ENCODE results near the gene L1TD1. TPM values are rescaled to one million over a fixed set of nuclear protein-coding genes. Genes with fewer than 3 reads are reported as not detected.

L1TD1 gene
- total and polyA plus RNA-seq, 11 donors, result 0.12 to 0.29 (median 0.14) TPM; not detected in 8

GRCh38 chr1:62208970-62209369 lies 14.3 kb downstream of the L1TD1 start:
- no peak for ATAC-seq
- Histone ChIP-seq H3K4me3 (no peak overlapping the region), H3K9me3 (peaks cover 0 to 27% (median 10%) of the 10 kb centered on the region in 12 donors), H3K27me3 (peaks cover 0 to 2% (median 0%) of the 10 kb centered on the region in 9 donors), H3K27ac (no peak overlapping the region), H3K36me3 (no peaks in the 10 kb centered on the region), H3K4me1 (no peaks in the 10 kb centered on the region)
- TF ChIP-seq, protein P1, sequence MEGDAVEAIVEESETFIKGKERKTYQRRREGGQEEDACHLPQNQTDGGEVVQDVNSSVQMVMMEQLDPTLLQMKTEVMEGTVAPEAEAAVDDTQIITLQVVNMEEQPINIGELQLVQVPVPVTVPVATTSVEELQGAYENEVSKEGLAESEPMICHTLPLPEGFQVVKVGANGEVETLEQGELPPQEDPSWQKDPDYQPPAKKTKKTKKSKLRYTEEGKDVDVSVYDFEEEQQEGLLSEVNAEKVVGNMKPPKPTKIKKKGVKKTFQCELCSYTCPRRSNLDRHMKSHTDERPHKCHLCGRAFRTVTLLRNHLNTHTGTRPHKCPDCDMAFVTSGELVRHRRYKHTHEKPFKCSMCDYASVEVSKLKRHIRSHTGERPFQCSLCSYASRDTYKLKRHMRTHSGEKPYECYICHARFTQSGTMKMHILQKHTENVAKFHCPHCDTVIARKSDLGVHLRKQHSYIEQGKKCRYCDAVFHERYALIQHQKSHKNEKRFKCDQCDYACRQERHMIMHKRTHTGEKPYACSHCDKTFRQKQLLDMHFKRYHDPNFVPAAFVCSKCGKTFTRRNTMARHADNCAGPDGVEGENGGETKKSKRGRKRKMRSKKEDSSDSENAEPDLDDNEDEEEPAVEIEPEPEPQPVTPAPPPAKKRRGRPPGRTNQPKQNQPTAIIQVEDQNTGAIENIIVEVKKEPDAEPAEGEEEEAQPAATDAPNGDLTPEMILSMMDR (IDR thresholded peaks at IDR 0.05), result no peak
- TF ChIP-seq POLR2A (IDR thresholded peaks at IDR 0.05), result no peak
- intact Hi-C loops (cut with DNase I), result no loop called here
- WGBS, 4 donors, result 0 to 52% (median 1%) methylated on average over 1 of the region's 1 CpG
- DNase-seq, result no peak

GRCh38 chr1:62209931-62210595 lies 15.4 kb downstream of the L1TD1 start:
- no peaks in the 10 kb centered on the region for H3K36me3 ChIP-seq
- H3K4me3 ChIP-seq, result no peak overlapping the region
- peaks cover 0 to 2% (median 0%) of the 10 kb centered on the region in 9 donors for H3K27me3 ChIP-seq
- no peak for ATAC-seq
- intact Hi-C loops (cut with DNase I), result no loop called here
- DNase-seq, result no peak
- H3K4me1 ChIP-seq, result no peaks in the 10 kb centered on the region
- H3K9me3 ChIP-seq, result peaks cover 0 to 27% (median 10%) of the 10 kb centered on the region in 12 donors
- 66 to 89% (median 80%) methylated on average over 1 of the region's 1 CpG for WGBS, 4 donors
- TF ChIP-seq, protein P1 (IDR thresholded peaks at IDR 0.05), result no peak
- TF ChIP-seq POLR2A (IDR thresholded peaks at IDR 0.05), result no peak
- H3K27ac ChIP-seq, result no peak overlapping the region

DNA sequence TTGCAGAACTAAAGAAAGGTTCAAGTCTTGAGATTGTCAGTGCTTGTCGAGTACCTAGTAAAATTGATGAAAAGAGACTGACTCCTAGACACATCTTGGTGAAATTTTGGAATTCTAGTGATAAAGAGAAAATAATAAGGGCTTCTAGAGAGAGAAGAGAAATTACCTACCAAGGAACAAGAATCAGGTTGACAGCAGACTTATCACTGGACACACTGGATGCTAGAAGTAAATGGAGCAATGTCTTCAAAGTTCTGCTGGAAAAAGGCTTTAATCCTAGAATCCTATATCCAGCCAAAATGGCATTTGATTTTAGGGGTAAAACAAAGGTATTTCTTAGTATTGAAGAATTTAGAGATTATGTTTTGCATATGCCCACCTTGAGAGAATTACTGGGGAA lies 16.3 kb downstream of the L1TD1 start:
- intact Hi-C loops (cut with DNase I), result no loop called here
- H3K9me3 ChIP-seq, result peaks cover 0 to 27% (median 10%) of the 10 kb centered on the region in 12 donors
- no peak for TF ChIP-seq POLR2A (IDR thresholded peaks at IDR 0.05)
- TF ChIP-seq, protein P1 (IDR thresholded peaks at IDR 0.05), result no peak
- no peaks in the 10 kb centered on the region for H3K36me3 ChIP-seq
- H3K4me1 ChIP-seq, result no peaks in the 10 kb centered on the region
- ATAC-seq, result no peak
- no peak overlapping the region for H3K4me3 ChIP-seq
- no peak for DNase-seq
- peaks cover 0 to 2% (median 0%) of the 10 kb centered on the region in 9 donors for H3K27me3 ChIP-seq
- 88 to 100% (median 97%) methylated on average over 1 of the region's 1 CpG for WGBS, 4 donors
- H3K27ac ChIP-seq, result no peak overlapping the region

- TF ChIP-seq, protein P1 (IDR thresholded peaks at IDR 0.05), result no peak
- TF ChIP-seq POLR2A (IDR thresholded peaks at IDR 0.05), result no peak
- intact Hi-C loops (cut with DNase I), result no loop called here
- Histone ChIP-seq H3K4me3 (no peak overlapping the region), H3K27me3 (no peaks in the 10 kb centered on the region), H3K9me3 (peaks cover 0 to 24% (median 10%) of the 10 kb centered on the region in 12 donors), H3K36me3 (no peaks in the 10 kb centered on the region), H3K4me1 (no peaks in the 10 kb centered on the region), H3K27ac (no peak overlapping the region)
- no peak for ATAC-seq
- WGBS, 4 donors, result 84 to 95% (median 90%) methylated on average over 6 of the region's 6 CpGs
- DNase-seq, result no peak
These were observed 17.8 kb downstream of the L1TD1 start for GRCh38 chr1:62212411-62212810.
